HCEC 1CT (cell line): ENCODE measurements around the gene PRIM1.
"Not testable (repeated sequence)": the region's sequence is repeated elsewhere in the genome, so short reads cannot be mapped to it uniquely, and the experiment has no call there.

Source experiments
- DNase-seq: peaks from one replicate; pipeline ENCODE4 v3.0.0-alpha.2; 2017

Gene PRIM1

GRCh38 chr12:56759263-56759908 lies 7.3 kb upstream of the PRIM1 start:
- DNase-seq: no peak

GRCh38 chr12:56758728-56759262 lies 6.7 kb upstream of the PRIM1 start:
- no peak for DNase-seq

GRCh38 chr12:56757971-56758370 lies 5.8 kb upstream of the PRIM1 start:
- not testable (repeated sequence) for DNase-seq

- DNase-seq: no peak
Measured at GRCh38 chr12:56753566-56753965, 1.4 kb upstream of the PRIM1 start.

DNA sequence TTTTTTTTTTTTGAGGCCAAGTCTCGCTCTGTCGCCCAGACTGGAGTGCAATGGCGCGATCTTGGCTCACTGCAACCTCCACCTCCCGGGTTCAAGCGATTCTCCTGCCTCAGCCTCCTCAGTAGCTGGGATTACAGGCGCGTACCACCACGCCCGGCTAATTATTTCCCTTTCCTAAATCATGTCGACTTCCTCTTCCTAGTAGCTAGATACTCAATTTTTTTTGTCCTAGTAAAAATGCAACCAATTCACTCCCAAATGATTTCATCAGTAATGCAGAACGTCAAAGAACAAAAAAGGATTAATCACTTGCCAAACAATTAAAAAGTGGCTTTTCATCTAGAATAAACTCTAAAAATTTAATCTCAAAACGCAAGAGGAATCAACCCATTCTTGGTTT lies 1.5 kb downstream of the PRIM1 start:
- DNase-seq: not testable (repeated sequence)

DNA sequence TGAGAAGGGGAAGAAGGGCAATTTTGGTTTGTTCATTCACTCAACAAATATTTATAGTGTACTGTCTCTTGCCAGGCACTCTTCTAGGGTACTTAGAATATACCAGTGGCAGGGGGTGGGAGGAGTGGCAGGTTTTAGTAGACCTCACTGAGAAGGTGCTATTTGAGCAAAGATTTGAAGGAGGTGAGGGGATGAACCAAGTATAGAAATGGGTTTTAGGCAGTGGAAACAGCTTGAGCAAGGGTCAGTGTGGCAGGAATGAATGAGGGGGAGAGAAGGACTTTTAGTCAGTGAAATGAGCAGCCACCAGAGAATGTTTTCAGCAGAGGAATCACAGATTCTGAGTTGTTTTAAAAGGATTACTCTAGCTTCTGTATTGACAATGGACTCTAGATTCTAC lies 2.3 kb downstream of the PRIM1 start:
- DNase-seq: no peak

DNA sequence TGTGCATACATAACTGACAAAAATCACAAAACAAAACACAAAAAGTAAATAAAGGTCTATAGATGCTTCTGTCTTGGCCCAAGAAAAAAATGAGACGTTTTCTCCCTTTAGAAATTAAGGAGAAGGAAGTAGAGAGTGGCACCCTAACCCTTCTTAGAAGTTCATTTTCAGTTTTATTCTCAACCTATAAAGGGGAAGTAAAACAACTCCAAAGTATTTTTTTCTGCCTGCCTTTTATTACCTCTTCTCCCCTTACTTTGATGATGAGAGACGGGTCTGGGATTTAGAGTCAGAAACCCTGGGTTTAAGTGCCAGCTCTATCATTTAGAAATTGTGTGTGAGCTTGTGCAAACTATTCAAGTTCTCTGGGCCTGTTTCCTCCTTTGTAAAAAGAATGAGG lies 2.8 kb downstream of the PRIM1 start:
- no peak for DNase-seq

DNA sequence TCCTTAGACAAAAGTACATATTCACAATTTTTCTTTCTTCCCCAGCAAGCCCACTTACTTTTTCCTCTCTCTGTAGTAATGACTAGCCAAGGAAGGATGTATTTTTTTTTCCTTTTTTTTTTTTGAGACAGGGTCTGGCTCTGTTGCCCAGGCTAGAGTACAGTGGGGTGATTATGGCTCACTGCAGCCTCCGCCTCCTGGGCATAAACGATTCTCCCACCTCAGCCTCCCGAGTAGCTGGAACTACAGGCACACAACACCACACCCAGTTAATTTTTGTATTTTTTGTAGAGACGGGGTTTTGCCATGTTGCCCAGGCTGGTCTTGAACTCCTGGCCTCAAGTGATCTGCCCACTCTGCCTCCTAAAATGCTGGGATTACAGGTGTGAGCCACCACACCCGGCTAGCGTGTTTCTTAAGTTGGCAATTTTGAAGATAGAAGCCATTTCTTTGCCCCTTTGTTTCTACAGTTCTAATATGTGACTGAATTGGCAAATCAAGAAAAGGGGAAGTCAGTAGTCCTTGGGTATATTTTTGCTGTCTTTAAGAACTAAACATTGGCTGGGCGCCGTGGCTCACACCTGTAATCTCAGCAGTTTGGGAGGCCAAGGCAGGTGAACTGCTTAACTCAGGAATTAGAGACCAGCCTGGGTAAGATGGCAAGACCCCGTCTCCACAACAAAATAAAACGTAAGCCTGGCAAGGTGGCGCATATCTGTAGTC lies 23.8 kb downstream of the PRIM1 start:
- no peak for DNase-seq

DNA sequence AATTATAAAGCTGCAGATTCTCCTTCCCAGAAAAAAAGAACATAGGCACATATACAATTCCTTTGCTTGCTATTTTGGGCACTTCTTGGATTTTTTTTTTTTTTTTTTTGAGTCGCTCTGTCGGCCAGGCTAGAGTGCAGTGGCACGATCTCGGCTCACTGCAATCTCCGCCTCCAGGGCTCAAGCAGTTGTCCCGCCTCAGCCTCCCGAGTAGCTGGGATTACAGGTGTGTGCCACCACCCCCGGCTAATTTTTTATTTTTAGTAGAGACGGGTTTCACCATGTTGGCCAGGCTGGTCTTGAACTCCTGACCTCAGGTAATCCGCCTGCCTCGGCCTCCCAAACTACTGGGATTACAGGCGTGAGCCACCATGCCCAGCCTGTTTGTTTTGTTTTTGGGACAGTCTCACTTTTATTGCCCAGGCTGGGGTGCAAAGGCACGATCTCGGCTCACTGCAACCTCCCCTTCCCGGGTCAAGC lies 25.9 kb downstream of the PRIM1 start:
- DNase-seq: not testable (repeated sequence)

DNA sequence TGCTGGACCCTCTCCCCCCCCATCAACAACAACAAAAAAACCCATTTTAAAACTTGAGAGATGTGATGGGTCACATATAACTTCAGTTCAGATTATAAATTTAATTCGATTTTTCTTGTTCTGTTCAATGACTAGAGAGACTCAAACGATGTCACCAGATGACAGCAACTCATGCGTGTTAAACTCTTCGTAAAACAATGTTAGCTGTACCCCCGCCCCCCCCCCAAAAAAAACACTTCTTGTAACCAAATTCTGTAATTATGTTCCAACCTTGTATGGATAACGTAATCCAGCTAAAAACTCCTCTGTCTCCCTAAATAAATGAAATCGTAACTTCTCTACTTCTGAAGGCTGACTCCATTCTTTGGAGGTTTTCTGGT lies 26.4 kb downstream of the PRIM1 start:
- no peak for DNase-seq

DNA sequence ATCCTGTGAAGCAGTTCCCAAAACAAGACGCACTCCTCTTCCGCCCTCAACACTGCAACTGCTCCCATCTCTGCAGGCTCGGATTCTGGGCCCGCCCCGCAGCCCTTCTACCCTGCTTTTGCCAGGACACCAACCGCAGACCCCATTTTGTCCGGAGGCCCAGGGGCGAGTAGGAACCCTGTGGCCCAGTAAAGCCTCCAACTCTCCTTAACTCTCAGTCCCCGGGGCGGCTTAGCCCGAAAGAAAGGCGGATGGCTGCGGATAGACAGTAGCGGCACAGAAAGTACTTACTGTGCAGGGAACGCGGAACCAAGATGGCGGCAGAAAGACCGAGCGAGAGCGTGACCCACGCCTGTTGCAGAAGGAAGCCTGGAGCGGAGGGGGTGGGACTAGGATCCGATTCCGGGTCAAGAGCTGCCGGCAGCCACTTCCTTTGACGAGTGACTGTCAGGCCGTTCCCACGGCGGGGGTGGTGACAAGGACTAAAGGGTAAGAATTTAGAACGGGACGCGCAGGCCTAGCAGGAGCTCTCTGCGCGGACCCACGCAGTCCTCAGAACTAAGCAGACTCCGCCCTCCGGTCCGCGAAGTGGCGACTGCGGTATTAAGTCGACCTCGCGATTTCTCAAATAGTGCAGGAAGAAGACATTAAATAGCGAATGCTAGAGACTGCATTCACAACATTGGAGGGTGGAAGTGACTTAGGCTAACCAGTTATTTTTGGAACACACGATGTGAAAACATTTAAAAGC lies 27.0 kb downstream of the PRIM1 start, which contains the start of gene NACA:
Gene NACA (minus strand): TSS at position 328 of the 751 bp plus-strand sequence. CDS start 778 bp downstream, outside the sequence.
- peak; percentile 99 for DNase-seq

DNA sequence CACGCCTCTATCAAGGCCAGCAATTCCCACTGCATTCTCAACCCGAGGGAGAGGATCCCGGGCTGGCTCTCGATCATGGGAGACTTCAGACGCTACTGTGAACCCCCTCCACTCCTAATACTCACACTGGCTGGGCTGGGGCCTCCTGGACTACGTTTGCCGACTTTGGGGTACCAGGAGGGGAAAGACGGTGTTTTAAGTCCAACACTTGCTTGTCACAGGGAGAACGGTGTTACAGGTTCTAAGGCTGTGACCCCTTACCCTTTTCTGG lies 27.5 kb downstream of the PRIM1 start:
- no peak for DNase-seq

DNA sequence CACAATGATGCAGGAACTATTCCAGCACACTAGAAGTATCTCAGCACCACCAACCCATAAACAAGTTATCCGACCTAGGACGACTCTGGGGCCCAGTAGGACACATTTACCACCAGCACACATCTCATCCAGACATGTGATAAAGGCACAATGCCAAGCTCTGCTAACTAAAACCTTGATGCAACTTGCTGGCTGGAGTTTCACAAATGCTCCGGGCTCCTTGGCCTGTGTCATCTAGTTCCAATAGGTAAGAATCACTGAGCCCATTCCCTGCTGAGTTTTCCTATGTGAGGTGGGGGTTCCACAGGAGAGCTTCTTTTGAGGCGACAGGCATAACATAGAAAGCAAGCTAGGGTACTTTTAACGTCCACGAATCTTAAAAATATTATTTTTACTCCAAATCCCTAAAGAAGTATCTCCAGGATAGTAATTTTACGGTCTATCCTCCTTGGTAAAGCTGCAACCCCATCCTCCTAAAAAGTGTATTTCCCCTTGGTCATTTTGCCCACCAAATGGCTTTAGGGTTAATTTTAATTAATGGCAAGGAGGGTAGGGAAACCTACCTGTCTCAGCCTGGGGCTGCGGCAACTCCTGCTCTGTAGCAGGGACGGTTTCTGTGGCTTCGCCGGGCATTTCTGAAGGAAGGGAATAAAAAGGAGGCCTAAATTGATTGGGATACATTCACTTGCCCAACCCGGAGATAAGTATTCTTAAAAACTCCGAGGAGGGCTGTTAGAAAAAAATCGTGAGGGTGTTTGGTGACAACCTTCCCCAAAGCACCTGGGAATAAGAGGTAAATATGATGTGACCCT lies 28.0 kb downstream of the PRIM1 start:
- DNase-seq: peak; percentile 75

DNA sequence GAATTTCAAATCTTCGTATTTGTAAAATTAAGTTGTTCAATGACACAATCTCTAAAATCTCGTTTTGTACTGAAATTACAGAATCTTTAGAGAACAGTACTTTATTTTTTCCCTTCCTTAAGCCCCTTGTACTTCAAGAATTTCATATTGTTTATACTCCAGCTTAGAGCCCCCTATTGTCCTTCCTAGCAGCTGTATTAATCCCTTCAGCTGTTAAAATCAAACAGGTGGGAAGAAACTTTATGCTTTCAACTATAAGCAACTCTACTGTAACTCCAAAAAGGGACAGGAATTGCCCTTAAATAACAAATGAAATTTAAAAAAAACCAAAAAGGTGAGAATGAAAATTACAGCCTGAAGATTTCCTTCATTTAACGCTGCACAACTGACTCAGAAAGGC lies 28.8 kb downstream of the PRIM1 start:
- no peak for DNase-seq

DNA sequence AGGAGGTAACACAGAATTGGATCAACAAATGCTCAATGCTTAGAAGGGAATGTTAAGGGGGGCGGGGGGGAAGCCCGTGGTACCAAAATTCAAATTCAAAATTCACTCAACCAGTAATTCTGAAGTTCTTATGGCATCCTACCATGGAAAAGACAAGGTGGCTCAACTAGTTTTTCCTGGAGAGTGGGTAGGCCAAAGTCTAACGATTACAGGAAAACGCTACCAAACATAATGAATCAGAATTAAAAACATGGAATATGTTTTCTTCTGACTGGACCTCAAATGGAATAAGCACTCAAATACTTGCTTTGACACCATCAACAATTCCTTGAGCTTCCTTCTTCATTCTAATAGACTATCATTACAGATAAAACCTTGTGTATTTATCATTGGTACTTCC lies 29.3 kb downstream of the PRIM1 start:
- DNase-seq: no peak

DNA sequence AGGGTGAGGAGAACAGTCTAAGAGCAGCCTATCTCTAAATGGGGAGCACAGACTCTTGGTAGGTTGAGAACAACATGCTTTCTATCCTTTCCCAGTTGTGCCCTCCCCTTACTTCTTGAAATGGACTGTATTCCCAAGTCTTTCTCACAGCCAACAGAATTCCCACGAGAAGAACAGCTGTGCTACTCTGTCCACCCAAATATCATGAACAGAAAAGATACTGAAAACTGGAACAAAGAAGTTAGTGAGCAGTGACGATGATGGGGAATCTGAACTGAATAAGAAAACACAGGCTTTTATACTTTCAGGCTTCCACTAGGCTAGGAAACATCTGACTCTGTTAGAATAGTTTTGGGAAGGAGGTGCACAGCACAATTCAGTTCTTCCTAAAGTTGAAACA lies 30.4 kb downstream of the PRIM1 start:
- DNase-seq: no peak

- no peak for DNase-seq
Measured at GRCh38 chr12:56721216-56721615, 30.9 kb downstream of the PRIM1 start.

DNA sequence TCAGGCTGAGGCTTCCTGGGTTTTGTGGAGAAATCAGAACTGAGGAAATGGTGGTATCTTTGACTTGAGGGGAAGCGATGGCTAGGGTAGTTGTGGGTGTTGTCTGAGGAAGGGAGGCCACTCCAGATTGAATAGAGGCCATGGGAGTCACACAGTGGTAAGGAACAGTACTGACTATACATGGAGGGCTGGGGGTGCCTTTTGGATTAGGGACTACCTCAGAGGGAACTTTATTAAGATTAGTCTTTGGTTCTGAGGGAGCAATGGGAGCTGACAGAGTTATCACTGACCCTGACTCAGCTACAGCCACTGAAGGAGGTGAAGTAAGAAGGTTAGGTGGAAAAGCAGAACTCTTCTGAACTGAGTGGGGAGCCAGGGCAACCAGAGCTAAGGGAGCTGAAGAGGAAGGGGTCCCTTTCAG lies 31.4 kb downstream of the PRIM1 start:
- no peak for DNase-seq

- no peak for DNase-seq
Measured at GRCh38 chr12:56719056-56719455, 33.1 kb downstream of the PRIM1 start.

GRCh38 chr12:56718636-56719035 lies 33.5 kb downstream of the PRIM1 start:
- DNase-seq: no peak

GRCh38 chr12:56718149-56718548 lies 34.0 kb downstream of the PRIM1 start:
- no peak for DNase-seq

GRCh38 chr12:56716933-56717880 lies 34.9 kb downstream of the PRIM1 start:
- no peak for DNase-seq
